GM12864 (cell line): ENCODE results near the gene AGPAT3.

Experiments used
- DNase-seq: peaks from one replicate; pipeline ENCODE4 v3.0.0-alpha.2; 2011; ENCODE audit warnings: low read depth
- H3K4me3 ChIP-seq: 2 replicates; pipeline ENCODE4 v1.5.1; 2011; ENCODE audit warnings: mild to moderate bottlenecking, low read depth, low read length, control low read depth
- CTCF ChIP-seq: IDR thresholded peaks from 2 replicates; pipeline ENCODE4 v1.5.1; 2011; ENCODE audit warnings: low read depth, mild to moderate bottlenecking, moderate library complexity, low read length, control low read depth, inconsistent platforms; ENCODE audit errors: missing control alignments

Gene AGPAT3

GRCh38 chr21:43872531-43873197, 7.6 kb downstream of the AGPAT3 start:
- no peak for TF ChIP-seq CTCF
- DNase-seq: no peak
- H3K4me3 ChIP-seq: no peak overlapping the region

GRCh38 chr21:43873673-43874072, 8.7 kb downstream of the AGPAT3 start:
- no peak overlapping the region for H3K4me3 ChIP-seq
- no peak for TF ChIP-seq CTCF
- no peak for DNase-seq

GRCh38 chr21:43874085-43874805, 9.2 kb downstream of the AGPAT3 start:
- DNase-seq: no peak
- H3K4me3 ChIP-seq: no peak overlapping the region
- TF ChIP-seq CTCF: no peak

- TF ChIP-seq CTCF: no peak
- DNase-seq: no peak
- H3K4me3 ChIP-seq: no peak overlapping the region
Observed at GRCh38 chr21:43876605-43877004, 11.6 kb downstream of the AGPAT3 start.

- H3K4me3 ChIP-seq: no peak overlapping the region
- TF ChIP-seq CTCF: no peak
- DNase-seq: no peak
Observed at GRCh38 chr21:43877936-43878575, 13.0 kb downstream of the AGPAT3 start.

- DNase-seq: no peak
- TF ChIP-seq CTCF: no peak
- no peak overlapping the region for H3K4me3 ChIP-seq
Observed at GRCh38 chr21:43879348-43880110, 14.5 kb downstream of the AGPAT3 start.
